Activated CD4-positive, alpha-beta T cell treated with anti-CD3 and anti-CD28 coated beads, Interleukin-2, amount 50 U/mL, for 1 hour (primary cell): ENCODE results near the gene SATL1.
"Not testable (repeated sequence)": the region's sequence is repeated elsewhere in the genome, so short reads cannot be mapped to it uniquely, and the experiment has no call there.

ENCODE experiments used
- DNase-seq: peaks from one replicate; pipeline ENCODE4 v3.0.0-alpha.2; 2020

Gene SATL1

GRCh38 chrX:85107407-85107806 lies 136.2 kb downstream of the SATL1 start:
- DNase-seq = no peak

- no peak for DNase-seq
These were observed 154.2 kb downstream of the SATL1 start for GRCh38 chrX:85089321-85089840.

GRCh38 chrX:85084770-85085393 lies 158.7 kb downstream of the SATL1 start:
- DNase-seq = no peak

- not testable (repeated sequence) for DNase-seq
These were observed 166.3 kb downstream of the SATL1 start for GRCh38 chrX:85077247-85077646.

- DNase-seq = no peak
These were observed 177.9 kb downstream of the SATL1 start for GRCh38 chrX:85065512-85066198.

- no peak for DNase-seq
These were observed 190.8 kb downstream of the SATL1 start for GRCh38 chrX:85052636-85053343.

GRCh38 chrX:85052205-85052604 lies 191.4 kb downstream of the SATL1 start:
- no peak for DNase-seq

- no peak for DNase-seq
These were observed 192.0 kb downstream of the SATL1 start for GRCh38 chrX:85051627-85052026.
